NK-92 treated with Interleukin-12 subunit alpha and Interleukin-12 subunit beta, amount 100 ng/mL, for 24 hours (cell line): ENCODE data around the gene NANS.
A peak's percentile ranks its signal among the peaks of the same experiment; 100 is the strongest.

Experiments used
- DNase-seq: peaks from one replicate; lab custom pipeline; 2025; lab: John Stamatoyannopoulos, UW

NANS gene

GRCh38 chr9:98038958-98039357 is 17.6 kb upstream of the NANS start:
- no peak for DNase-seq

GRCh38 chr9:98039607-98040017 is 16.9 kb upstream of the NANS start:
- no peak for DNase-seq

GRCh38 chr9:98040212-98040611 is 16.3 kb upstream of the NANS start:
- DNase-seq, result no peak

- no peak for DNase-seq
Measured at GRCh38 chr9:98043915-98044314, 12.6 kb upstream of the NANS start.

- DNase-seq, result peak; percentile 5
Measured at GRCh38 chr9:98045234-98046179, 11.0 kb upstream of the NANS start.

- DNase-seq, result no peak
Measured at GRCh38 chr9:98046180-98046543, 10.4 kb upstream of the NANS start.

- DNase-seq, result no peak
Measured at GRCh38 chr9:98047002-98047401, 9.5 kb upstream of the NANS start.

- no peak for DNase-seq
Measured at GRCh38 chr9:98049288-98050072, 7.1 kb upstream of the NANS start.

- no peak for DNase-seq
Measured at GRCh38 chr9:98050351-98050750, 6.2 kb upstream of the NANS start.

GRCh38 chr9:98054376-98054951 is 2.1 kb upstream of the NANS start:
- DNase-seq, result no peak

GRCh38 chr9:98057138-98057799 is 737 bp downstream of the NANS start:
- no peak for DNase-seq

GRCh38 chr9:98062161-98062560 is 5.6 kb downstream of the NANS start:
- no peak for DNase-seq

GRCh38 chr9:98064623-98065392 is 8.3 kb downstream of the NANS start:
- no peak for DNase-seq

- no peak for DNase-seq
Measured at GRCh38 chr9:98066235-98066634, 9.7 kb downstream of the NANS start.

- no peak for DNase-seq
Measured at GRCh38 chr9:98067184-98067583, 10.7 kb downstream of the NANS start.

GRCh38 chr9:98069551-98069950 is 13.0 kb downstream of the NANS start:
- no peak for DNase-seq

GRCh38 chr9:98070704-98071103 is 14.2 kb downstream of the NANS start:
- DNase-seq, result no peak

GRCh38 chr9:98071737-98072136 is 15.2 kb downstream of the NANS start:
- DNase-seq, result no peak

GRCh38 chr9:98074115-98074990 is 17.8 kb downstream of the NANS start:
- peak; percentile 11 for DNase-seq

GRCh38 chr9:98075332-98075805 is 18.8 kb downstream of the NANS start:
- DNase-seq, result no peak
